GM18498 (cell line): ENCODE data around the gene PPP1R9B.

Experiments used
- ATAC-seq: cut with Tn5 transposase; IDR thresholded peaks from one replicate; pipeline ENCODE4 v1.9.1; 2021; ENCODE audit warnings: mild to moderate bottlenecking, moderate library complexity; ENCODE audit not compliant: unreplicated experiment

Gene PPP1R9B

DNA sequence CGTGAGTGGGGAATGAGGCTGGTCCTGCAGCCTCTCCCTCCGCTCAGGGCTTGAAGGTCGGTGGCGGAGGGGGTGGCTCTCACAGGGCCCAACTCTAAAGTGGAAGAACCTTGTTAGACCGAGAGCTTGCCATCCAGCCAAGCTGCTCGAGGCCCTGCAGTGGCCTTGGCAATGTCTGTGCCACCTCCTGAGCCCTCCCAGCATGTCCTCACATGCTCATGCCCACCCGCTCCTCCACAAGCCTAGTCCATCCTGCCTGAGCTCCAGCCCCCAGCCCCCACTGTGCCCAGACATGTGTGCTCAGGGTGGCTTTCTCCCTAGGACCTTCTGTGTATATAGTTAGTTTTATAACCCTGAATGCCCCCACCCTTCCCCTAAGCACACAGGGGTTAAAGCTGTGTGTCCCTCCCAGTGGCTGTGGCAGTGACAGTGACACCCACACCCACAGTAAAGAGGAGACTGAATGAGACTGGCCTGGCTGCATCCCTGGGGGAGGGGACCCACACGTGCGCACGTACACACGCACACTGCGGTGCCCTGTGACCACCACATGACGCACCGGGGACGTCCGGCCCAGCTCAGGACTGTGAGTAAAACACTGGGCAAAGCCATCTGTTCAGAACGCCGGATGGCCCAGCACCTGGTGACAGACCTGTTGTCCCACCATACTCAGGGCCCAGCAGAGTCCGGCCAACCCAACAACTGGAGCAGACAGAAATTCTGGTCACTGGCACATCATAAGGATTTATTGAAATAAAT, 39.7 kb downstream of the PPP1R9B start:
- no peak for ATAC-seq

DNA sequence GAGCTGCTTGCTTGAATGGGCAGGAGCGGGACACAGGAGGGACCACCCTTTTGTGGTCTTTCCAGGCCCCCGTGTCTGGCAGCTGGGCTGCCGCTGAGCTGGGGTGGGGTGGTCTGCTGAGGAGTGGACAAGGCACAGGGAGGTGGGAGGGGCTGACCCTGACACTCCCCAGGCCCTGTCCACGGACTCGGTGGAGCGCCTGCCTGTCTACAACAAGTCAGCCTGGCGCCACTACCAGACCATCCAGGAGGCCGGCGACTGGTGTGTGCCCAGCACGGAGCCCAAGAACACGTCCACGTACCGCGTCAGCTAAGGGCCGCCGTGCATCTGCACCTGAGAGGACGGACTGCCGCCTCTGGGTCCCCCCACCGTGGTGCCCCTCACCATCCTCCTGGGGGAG, 40.7 kb downstream of the PPP1R9B start:
- ATAC-seq = no peak

DNA sequence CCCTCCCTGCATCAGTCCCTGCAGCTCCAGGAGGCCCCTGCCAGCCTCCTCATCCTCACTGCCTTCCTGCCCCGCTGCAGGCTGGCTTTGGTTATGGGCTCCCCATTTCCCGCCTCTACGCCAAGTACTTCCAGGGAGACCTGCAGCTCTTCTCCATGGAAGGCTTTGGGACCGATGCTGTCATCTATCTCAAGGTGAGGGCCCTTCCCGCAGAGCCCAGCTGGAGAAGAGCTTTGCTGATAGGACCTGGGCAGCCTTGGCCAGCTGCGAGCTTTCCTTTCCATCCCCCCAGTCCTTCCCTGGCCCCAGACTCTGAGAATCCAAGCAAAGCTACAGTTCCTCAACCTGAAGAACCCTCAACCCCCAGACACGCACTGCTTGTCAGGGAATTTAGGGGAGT, 41.3 kb downstream of the PPP1R9B start:
- no peak for ATAC-seq

DNA sequence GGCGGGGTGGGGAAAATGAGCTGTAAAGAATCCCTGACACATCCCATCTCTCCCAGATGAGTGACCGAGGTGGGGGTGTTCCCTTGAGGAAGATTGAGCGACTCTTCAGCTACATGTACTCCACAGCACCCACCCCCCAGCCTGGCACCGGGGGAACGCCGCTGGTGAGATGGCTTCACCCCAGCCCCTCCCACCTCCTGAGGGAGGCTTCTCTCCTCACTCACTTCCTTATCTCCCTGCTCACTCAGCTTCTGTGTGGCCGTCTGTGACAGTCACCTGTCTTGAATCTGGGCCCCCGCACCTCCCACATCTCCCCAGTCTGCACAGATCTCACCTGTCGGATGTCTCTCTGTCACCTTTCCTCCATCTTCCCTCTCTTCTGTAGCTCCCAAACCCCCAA, 41.9 kb downstream of the PPP1R9B start:
- ATAC-seq = no peak

DNA sequence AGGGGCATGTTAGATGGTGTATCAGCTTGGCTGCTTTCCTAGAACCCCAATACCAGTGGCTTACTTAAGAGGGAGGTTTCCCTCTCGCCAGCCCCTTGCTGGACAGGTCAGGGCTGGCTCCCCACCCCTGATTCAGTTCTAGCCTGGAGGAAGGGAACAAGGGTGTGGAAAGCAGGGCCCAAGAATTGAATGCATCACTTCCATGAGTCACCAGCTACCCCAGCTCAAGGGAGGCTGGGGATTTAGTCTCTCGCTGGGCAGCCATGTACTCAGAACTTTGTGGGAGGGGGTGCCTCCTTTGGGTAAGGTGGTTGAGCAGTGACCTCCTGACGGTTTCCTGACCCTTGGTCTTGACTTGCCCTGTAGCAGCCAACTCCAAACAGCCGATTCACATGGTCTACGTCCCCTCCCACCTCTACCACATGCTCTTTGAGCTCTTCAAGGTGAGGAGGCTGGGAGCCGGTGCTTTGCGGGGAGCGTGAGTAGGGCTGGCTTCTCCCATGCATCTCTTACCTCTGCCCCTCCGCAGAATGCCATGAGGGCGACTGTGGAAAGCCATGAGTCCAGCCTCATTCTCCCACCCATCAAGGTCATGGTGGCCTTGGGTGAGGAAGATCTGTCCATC, 42.6 kb downstream of the PPP1R9B start:
- ATAC-seq = no peak

DNA sequence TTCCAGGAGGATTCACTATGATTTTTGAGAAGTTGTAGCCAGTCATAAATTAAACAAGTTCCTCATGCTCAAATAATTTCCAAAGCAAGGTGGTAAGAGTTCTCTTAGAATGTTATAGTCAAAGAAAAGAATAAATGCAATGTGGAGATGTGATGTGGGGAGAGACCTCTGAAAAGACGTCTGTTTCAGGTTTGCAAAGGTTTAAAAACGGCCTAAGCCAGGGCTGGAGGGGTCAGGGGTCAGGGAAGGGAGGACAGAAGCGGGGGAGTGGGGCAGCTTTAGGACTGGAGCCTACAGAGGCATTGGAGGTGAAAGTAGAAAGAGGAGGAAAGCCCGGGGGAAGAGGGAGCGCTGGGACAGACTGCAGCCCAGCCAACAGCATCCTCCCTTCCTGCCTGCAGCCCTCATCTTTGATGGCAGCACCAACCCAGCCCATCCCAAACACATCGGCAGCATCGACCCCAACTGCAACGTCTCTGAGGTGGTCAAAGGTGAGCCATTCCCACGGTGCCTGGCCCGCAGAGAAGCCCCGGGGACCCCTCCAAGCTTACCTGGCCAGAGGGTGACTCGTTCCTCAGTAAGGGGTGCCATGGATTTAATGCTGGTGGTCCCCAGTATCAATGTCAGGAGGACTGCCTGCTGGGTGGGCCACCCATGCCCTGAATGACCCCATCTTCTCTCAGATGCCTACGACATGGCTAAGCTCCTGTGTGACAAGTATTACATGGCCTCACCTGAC, 43.9 kb downstream of the PPP1R9B start:
- ATAC-seq = no peak

DNA sequence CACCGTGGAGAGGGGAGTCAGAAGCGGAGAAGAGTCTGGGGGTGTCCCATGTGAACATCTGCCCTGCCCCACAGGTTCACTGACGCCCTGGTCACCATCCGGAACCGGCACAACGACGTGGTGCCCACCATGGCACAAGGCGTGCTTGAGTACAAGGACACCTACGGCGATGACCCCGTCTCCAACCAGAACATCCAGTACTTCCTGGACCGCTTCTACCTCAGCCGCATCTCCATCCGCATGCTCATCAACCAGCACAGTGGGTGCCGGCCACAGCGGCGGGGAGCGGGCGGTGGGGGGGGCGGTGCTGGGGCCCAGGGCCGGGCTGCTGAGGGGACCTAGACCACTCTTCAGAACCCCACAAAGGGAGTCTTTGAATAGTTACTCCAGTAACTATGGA, 44.7 kb downstream of the PPP1R9B start:
- no peak for ATAC-seq

DNA sequence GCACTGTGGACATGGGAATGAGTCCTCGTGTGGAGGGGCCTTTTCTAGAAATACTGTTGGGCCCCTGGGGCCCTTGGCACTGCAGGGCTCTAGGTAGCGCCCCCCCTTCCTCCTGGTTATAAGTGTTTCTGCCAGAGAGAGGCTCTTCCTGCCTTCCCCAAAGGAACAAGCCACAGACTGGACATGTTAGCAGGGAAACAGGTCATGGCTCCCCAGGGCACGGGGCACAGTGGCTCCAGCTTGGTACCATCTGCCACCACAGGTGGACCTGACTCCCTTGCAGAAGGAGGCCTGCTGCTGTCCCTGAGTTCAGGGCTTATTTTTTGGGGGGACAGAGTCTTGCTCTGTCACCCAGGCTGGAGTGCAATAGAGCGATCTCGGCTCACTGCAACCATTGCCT, 46.5 kb downstream of the PPP1R9B start:
- ATAC-seq = no peak

DNA sequence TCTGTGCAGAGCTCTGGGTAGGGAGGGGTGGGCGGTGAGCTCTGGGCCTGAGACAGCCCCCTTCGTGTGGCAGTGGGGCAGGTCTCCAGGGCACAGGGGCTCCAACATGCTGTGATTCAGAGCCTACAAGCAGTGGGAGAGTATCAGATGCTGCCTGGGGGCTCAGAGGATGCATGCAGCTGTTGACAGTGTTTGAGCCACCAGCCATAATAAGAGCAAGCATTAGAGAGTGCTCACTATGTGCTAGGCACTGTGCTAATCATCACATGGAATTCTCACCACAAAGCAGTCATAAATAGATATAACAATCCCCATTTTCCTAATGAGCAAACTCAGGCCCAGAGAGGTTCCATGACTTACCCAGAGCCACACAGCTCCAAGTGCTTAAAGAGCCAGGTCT, 47.2 kb downstream of the PPP1R9B start:
- no peak for ATAC-seq

DNA sequence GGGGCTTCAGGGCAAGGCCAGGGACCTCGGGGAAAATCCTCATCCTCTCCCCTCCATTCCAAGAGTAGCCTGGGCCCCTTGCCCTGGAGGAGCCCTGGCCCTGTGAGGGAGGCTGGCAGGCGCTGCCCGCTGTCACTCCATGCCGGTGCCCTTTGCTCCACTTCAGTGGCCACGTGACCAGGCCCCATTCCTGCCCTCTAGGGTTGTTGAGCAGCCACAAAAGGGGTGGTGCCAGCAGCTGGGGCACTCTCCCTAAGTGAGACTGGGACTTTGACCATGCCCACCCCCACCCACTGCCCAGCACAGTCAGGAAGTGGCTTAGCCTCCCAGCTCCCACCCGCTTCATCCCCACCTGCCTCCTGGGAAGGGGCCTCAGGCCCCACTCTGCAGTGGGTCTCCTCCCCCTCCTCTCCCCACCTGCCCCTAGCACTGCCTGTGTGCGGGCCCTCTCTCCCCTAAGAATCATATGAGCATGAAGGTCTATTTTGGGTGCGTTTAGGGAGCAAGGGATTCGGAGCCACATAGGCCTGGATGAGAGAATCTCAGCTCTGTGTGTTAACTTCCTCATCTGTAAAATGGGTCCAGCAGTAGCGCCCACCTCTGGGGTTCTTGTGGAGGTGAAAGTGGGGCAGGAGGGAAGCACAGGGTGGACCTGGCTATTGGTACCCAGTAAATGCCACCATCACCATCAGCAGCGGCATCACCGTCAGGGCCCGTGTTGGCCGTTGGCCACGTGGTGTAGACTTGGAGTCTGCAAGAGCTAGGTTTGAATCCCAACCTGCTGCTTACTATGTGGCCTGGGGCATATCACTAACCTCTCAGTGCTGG, 48.1 kb downstream of the PPP1R9B start:
- no peak for ATAC-seq

DNA sequence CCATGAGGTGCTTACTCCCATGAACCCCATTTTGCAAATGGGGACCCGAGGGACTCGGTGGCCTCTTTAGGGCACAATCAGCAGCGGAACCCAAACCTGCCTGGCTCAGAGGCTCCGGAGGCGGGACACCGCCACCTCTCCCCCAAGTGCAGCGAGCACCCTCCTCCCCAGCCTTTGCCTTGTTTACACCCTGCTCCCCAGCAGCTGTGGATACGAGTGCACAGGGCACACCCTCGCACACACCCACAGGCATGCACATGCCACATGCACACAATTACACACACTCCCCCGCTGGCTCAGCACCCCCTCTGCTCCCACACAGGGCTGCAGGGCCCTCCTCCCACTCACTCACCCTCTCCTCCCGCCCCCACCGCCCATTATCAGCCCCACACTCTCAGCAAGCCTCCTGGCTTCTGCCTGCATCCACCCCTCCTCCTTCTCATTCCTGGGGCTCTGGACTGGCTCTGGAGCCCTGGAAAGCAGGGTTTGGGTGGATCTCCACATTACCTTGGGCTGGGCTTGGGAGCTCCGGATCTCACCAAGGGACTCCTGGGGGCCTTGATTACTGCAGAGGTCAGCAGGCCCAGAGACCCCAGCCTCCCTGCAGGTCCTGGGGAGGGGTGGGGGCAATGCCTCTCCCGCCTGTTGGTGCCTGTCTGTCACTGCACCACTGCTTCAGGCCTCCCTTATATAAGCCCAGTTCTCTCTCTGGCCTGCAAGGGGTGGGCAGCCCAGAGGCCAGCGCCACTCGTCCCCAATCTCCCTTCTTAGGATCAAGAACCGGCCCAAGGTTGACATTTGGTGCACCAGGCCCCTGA, 48.9 kb downstream of the PPP1R9B start:
- no peak for ATAC-seq

DNA sequence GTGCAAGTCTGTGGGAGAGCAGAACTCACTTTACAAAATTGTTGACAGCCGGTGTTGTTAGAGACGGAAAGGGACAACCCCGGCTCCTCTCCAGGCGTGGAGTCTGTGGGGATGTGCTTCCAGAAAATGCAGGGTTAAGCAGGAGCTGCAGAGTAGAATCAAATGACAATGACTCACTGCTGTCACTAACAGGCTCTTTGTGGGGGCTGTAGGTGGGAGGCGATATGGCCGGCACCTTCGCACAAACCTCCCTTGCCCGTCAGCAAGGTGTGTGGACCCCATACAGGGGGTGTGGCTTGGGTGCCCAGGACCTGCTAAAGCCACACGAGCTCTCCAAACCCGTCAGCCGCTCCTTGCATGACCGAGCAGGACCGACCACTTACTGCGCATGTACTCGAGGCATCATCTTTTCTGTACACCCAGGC, 49.5 kb downstream of the PPP1R9B start:
- ATAC-seq = no peak

DNA sequence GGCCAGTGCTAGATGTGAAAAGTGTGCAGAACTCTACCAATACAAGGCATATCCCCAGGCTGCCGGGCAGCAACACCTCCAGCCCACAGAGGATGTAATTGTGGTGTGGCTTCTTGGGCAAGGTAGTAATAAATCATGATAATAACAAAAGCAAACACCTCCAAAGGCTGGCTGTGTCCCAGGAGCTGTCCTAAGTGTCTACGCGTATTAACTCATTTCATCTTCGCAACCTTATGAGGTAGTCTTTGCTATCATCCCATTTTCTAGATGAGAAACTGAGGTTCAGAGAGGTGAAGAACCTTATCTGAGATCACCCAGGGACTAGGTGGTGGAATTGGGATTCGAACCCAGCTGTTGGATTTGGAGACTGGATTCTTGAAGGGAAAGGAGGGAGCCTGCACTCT, 50.0 kb downstream of the PPP1R9B start:
- no peak for ATAC-seq

DNA sequence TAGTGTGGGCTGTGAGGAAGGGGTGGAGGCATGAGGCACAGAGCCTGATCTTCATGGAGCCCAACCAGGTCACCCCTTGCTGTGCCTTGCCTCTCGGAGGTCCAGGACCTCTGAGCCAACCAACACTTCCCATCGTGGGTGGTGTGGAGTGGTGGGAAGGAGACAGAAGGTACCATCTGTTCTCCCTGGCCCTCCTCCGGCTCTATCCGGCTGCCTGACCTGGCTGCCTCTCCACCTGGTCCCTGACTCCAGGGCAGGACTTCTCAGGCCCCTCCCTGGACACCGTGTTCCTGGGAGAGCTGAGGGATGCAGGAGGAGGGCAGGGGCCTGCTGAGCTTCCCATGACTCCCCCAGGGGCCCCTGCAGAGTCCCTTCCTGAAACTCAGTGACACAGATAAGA, 51.5 kb downstream of the PPP1R9B start:
- ATAC-seq = no peak

DNA sequence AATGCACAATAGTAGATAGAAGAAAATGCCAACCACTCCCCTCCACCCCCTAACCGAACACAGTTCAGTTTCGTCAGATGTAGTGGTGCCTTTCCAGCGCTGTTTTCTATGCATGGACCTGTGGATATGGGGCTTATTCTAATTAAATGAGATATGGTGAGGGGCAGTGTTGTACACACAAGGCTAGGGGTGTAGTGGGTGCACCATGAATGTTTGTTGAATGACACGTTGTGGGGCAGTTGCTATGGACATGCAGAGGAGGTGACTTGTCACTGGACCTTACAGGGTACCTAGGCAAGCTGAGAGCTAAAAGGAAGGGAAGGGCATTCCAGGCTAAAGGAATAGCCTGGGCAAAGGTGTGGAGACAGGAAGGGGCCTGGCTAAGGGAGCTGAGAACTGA, 51.9 kb downstream of the PPP1R9B start:
- ATAC-seq = no peak

DNA sequence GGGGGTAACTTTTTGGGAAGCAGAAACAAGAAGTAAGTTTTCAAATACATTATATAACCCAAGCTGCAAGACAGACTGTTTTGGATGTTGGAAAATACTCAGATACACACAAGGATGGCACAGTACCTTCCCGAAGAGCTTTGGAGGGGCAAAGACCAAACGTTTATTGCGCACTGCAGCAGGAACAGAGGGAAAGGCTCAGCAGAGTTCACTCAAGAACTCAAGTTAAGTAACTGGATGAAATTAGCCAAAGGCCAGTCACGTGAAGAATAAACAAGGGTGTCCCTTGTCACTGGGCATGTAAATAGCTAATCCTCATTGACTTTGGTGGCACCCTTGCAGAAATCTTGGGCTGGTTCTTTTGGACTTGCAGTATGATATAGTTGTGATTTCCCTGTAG, 52.6 kb downstream of the PPP1R9B start:
- ATAC-seq = no peak

DNA sequence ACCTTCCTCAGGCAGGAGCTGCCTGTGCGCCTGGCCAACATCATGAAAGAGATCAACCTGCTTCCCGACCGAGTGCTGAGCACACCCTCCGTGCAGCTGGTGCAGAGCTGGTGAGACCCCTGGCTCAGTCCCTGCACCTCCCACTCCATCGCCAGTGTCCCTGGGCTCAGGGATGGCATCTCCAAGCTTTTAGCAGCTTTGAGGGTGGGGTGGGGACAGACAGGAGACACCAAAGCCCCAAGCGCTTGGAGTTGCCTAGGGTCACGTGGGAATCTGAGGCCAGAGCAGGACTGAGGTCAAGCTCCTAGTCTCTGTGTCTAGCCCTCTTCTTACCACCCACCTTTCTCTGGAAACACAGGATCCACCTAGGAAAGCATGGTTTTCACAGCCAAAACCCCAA, 53.0 kb downstream of the PPP1R9B start:
- no peak for ATAC-seq

DNA sequence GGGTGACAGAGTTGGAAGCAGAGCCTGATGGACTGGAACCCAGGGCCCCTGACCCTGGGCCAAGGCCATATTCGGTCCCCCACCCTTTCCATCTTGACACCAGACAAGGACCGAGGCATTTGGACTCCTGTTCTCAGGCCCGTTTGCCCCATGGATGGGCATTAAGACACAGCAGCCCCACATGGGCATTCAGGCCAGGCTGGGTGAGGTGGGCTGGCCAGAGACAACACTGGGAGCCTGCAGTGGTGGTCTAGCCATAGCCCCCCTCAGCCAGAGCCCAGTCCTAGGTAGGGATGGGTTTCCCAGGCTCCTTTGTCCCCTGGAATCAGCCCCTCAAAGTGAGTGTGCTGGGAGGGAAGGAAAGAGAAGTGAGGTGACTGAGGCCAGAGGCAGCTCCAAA, 53.7 kb downstream of the PPP1R9B start:
- no peak for ATAC-seq

DNA sequence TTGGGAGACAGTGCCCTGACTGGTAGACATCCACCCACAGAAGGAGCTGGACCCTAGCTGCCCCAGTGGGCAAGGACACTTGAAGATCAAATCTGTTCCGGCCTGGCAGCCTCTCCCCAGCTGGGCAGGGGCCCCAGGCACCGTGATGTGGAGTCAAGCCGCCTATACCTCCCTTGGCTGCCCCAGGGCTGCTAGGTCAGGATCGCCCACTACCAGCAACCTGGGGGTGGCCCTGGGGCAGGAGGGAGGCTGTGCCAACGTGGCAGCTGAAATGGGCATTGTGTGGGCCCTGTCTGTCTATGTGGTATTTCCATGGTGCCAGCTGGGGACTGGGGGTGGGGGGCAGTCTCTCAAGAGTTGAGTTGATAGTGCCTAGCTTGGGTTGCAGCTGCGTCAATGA, 54.4 kb downstream of the PPP1R9B start:
- no peak for ATAC-seq

DNA sequence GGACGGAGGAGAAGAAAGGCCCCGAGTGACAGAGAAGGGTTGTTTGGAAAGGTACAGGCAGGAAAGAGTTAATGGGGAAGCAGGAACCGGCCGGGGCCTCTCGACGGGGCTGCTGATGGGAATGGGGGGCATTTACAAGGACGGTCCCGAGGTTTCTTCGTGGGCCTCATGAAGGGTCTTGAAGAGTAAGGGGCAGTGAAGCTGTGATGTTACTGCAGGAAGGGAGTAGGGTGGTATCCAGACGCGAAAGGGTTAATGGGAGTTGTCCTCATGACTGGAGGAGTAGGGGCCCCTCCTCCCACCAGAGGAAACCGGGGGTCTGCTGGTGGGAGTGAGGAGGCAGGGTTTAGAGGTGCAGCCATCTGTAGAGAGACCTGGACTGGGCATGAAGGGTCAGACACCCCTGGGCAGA, 54.8 kb downstream of the PPP1R9B start:
- no peak for ATAC-seq
